A673 (cell line): ENCODE data around the gene SCAMP3. TPM values are rescaled to one million over a fixed set of nuclear protein-coding genes. Genes with fewer than 3 reads are reported as not detected.
A peak's percentile ranks its signal among the peaks of the same experiment; 100 is the strongest.
"Not testable (repeated sequence)": the region's sequence is repeated elsewhere in the genome, so short reads cannot be mapped to it uniquely, and the experiment has no call there.

Experiments used
- BruUV-seq: library from RNA; stranded (reverse); fragments of 400-500 nt; replicated peaks from 2 replicates; lab custom pipeline; 2021; lab: Mats Ljungman, UMichigan
- CTCF ChIA-PET: fragments of 300-600 bp; sonication (Branson Sonifier 250); formaldehyde crosslinking; loops from one replicate; lab custom pipeline; 2022; ENCODE audit warnings: antibody characterized with exemption; lab: Charles Lee
- POLR2A ChIA-PET: fragments of 300-600 bp; sonication (Branson Sonifier 250); formaldehyde crosslinking; loops from one replicate; lab custom pipeline; 2022; ENCODE audit warnings: antibody characterized with exemption; ENCODE audit not compliant: low non-redundant PET; lab: Charles Lee
- DNase-seq: peaks from one replicate; pipeline ENCODE4 v3.0.0-alpha.2; 2015; ENCODE audit warnings: low spot score
- H3K27ac ChIP-seq: fragments of 200-600 bp; sonication (generic); 2 replicates; pipeline ENCODE4 v1.5.1; 2016; ENCODE audit warnings: mixed run types, low read depth, mild to moderate bottlenecking, mixed read lengths, antibody characterized with exemption, low read length; ENCODE audit not compliant: poor library complexity, severe bottlenecking
- H3K27me3 ChIP-seq: fragments of 200-600 bp; sonication (generic); replicated peaks from 2 replicates; pipeline ENCODE4 v1.6.1; 2017; ENCODE audit warnings: mixed run types, low read depth, mild to moderate bottlenecking, mixed read lengths, antibody characterized with exemption, low read length; ENCODE audit not compliant: insufficient read depth, poor library complexity
- H3K36me3 ChIP-seq: fragments of 200-600 bp; sonication (generic); 2 replicates; pipeline ENCODE4 v1.6.1; 2016; ENCODE audit warnings: mixed run types, mild to moderate bottlenecking, mixed read lengths, antibody characterized with exemption, low read length; ENCODE audit not compliant: insufficient read depth, poor library complexity, severe bottlenecking
- H3K4me1 ChIP-seq: fragments of 200-600 bp; sonication (generic); 2 replicates; pipeline ENCODE4 v1.6.1; 2017; ENCODE audit warnings: mixed run types, mild to moderate bottlenecking, mixed read lengths, antibody characterized with exemption, low read length; ENCODE audit not compliant: insufficient read depth, poor library complexity, severe bottlenecking
- H3K4me3 ChIP-seq: fragments of 200-600 bp; sonication (generic); 2 replicates; pipeline ENCODE4 v1.5.1; 2016; ENCODE audit warnings: low read depth, mixed run types, mild to moderate bottlenecking, mixed read lengths, low read length; ENCODE audit not compliant: poor library complexity, severe bottlenecking
- H3K9me3 ChIP-seq: fragments of 200-600 bp; sonication (generic); 2 replicates; pipeline ENCODE4 v1.6.1; 2016; ENCODE audit warnings: mixed run types, low read depth, mild to moderate bottlenecking, mixed read lengths, antibody characterized with exemption, low read length; ENCODE audit not compliant: poor library complexity, severe bottlenecking
- EZH2 ChIP-seq: fragments of 200-600 bp; sonication (generic); IDR thresholded peaks from 2 replicates; pipeline ENCODE4 v1.6.1; 2017; ENCODE audit warnings: borderline replicate concordance, low read depth, mild to moderate bottlenecking, mixed read lengths, antibody characterized with exemption, low read length; ENCODE audit not compliant: poor library complexity, severe bottlenecking
- intact Hi-C: fragments of 100-400 bp; cut with micrococcal nuclease; formaldehyde crosslinking; loops from one replicate; pipeline ENCODE4 v1.10.0; 2022; ENCODE audit not compliant: unreplicated experiment
- total RNA-seq: library from RNA; stranded (reverse); gene quantifications from 2 replicates; pipeline ENCODE4 v1.2.3, GENCODE V29; 2021
- TF ChIP-seq, protein P1 (sequence below): fragments of 300-800, 200-600 bp; sonication (generic); conservative IDR thresholded peaks from 2 replicates; pipeline ENCODE4 v1.5.1; 2017; ENCODE audit warnings: low read depth, mild to moderate bottlenecking, antibody characterized with exemption, low read length, moderate library complexity, mixed read lengths

The SCAMP3 gene
- total RNA-seq, 1 experiment from 2014 or later, result 115 TPM

GRCh38 chr1:155247667-155248553, 14.2 kb downstream of the SCAMP3 start:
- Histone ChIP-seq H3K36me3 (peaks cover 25% of the 10 kb centered on the region), H3K9me3 (no peaks in the 10 kb centered on the region), H3K4me3 (no peak overlapping the region), H3K27me3 (no peaks in the 10 kb centered on the region), H3K27ac (no peak overlapping the region), H3K4me1 (peaks cover 29% of the 10 kb centered on the region)
- TF ChIP-seq, protein P1, sequence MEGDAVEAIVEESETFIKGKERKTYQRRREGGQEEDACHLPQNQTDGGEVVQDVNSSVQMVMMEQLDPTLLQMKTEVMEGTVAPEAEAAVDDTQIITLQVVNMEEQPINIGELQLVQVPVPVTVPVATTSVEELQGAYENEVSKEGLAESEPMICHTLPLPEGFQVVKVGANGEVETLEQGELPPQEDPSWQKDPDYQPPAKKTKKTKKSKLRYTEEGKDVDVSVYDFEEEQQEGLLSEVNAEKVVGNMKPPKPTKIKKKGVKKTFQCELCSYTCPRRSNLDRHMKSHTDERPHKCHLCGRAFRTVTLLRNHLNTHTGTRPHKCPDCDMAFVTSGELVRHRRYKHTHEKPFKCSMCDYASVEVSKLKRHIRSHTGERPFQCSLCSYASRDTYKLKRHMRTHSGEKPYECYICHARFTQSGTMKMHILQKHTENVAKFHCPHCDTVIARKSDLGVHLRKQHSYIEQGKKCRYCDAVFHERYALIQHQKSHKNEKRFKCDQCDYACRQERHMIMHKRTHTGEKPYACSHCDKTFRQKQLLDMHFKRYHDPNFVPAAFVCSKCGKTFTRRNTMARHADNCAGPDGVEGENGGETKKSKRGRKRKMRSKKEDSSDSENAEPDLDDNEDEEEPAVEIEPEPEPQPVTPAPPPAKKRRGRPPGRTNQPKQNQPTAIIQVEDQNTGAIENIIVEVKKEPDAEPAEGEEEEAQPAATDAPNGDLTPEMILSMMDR, result no peak
- no peak for TF ChIP-seq EZH2
- POLR2A ChIA-PET, result no interaction called here
- CTCF ChIA-PET, result interaction anchor here (0.5 kb wide), 1 partner anchor 44 kb away, joined by 6 read pairs; no protein-coding TSS in a partner anchor
- DNase-seq, result no peak
- BruUV-seq, result no TSS peak
- intact Hi-C loops, result no loop called here

GRCh38 chr1:155246796-155247195, 15.4 kb downstream of the SCAMP3 start:
- BruUV-seq, H3K27me3 ChIP-seq, H3K27ac ChIP-seq, H3K9me3 ChIP-seq, DNase-seq, CTCF ChIA-PET, intact Hi-C loops, POLR2A ChIA-PET, H3K4me3 ChIP-seq: not testable (repeated sequence)
- peaks cover 36% of the 10 kb centered on the region for H3K4me1 ChIP-seq
- peaks cover 25% of the 10 kb centered on the region for H3K36me3 ChIP-seq

GRCh38 chr1:155245163-155245524, 17.0 kb downstream of the SCAMP3 start:
- POLR2A ChIA-PET, result no interaction called here

More at GRCh38 chr1:155245163-155245524, 17.0 kb downstream of the SCAMP3 start:
- Histone ChIP-seq H3K27me3 (no peaks in the 10 kb centered on the region), H3K9me3 (no peaks in the 10 kb centered on the region), H3K4me3 (peak overlapping the region; percentile 35), H3K4me1 (peaks cover 33% of the 10 kb centered on the region), H3K27ac (peak overlapping the region; percentile 86), H3K36me3 (peaks cover 19% of the 10 kb centered on the region)
- intact Hi-C loops, result no loop called here
- CTCF ChIA-PET, result interaction anchor here (0.7 kb wide), 1 partner anchor 320 kb away, joined by 4 read pairs; no protein-coding TSS in a partner anchor
- DNase-seq, result no peak
- TSS peak; percentile 97 for BruUV-seq
- no peak for TF ChIP-seq EZH2
- TF ChIP-seq, protein P1, result no peak
